Neural crest cell (in vitro differentiated cells): ENCODE results near the gene RRAD. TPM values are rescaled to one million over a fixed set of nuclear protein-coding genes. Genes with fewer than 3 reads are reported as not detected.
"Not testable (repeated sequence)": the region's sequence is repeated elsewhere in the genome, so short reads cannot be mapped to it uniquely, and the experiment has no call there.

Experiments
- DNase-seq: peaks from one replicate; pipeline ENCODE4 v3.0.0; 2021; ENCODE audit warnings: low read depth, mixed read lengths, low spot score
- H3K27ac Mint-ChIP-seq: one replicate; pipeline ENCODE4 v1.8.0; 2021; ENCODE audit warnings: mild to moderate bottlenecking, mixed read lengths; ENCODE audit not compliant: unreplicated experiment
- H3K27me3 Mint-ChIP-seq: 2 replicates; pipeline ENCODE4 v1.8.0; 2021; ENCODE audit warnings: low read depth, mild to moderate bottlenecking, mixed read lengths
- H3K36me3 Mint-ChIP-seq: 2 replicates; pipeline ENCODE4 v1.8.0; 2021; ENCODE audit warnings: low read depth, mild to moderate bottlenecking, mixed read lengths
- H3K4me1 Mint-ChIP-seq: 2 replicates; pipeline ENCODE4 v1.8.0; 2021; ENCODE audit warnings: mixed read lengths
- H3K4me3 Mint-ChIP-seq: one replicate; pipeline ENCODE4 v1.8.0; 2021; ENCODE audit warnings: mild to moderate bottlenecking, mixed read lengths
- H3K9me3 Mint-ChIP-seq: 2 replicates; pipeline ENCODE4 v1.8.0; 2021; ENCODE audit warnings: mixed read lengths
- CTCF ChIP-seq: fragments of 200-600 bp; sonication (generic); conservative IDR thresholded peaks from 2 replicates; pipeline ENCODE4 v1.5.0; 2021; ENCODE audit warnings: antibody characterized with exemption, mild to moderate bottlenecking
- long read RNA-seq: library from polyadenylated mRNA; unstranded; transcript quantifications from one replicate; pipeline ENCODE4 v2.0.0, GENCODE V29; 2020
- total RNA-seq: library from RNA; stranded (reverse); gene quantifications from 2 replicates; pipeline ENCODE4 v1.2.1, GENCODE V29; 2021

The RRAD gene, protein sequence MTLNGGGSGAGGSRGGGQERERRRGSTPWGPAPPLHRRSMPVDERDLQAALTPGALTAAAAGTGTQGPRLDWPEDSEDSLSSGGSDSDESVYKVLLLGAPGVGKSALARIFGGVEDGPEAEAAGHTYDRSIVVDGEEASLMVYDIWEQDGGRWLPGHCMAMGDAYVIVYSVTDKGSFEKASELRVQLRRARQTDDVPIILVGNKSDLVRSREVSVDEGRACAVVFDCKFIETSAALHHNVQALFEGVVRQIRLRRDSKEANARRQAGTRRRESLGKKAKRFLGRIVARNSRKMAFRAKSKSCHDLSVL
- total RNA-seq = 0.20 and 0.54 TPM in 2 replicates
- long read RNA-seq = 0 reads

DNA sequence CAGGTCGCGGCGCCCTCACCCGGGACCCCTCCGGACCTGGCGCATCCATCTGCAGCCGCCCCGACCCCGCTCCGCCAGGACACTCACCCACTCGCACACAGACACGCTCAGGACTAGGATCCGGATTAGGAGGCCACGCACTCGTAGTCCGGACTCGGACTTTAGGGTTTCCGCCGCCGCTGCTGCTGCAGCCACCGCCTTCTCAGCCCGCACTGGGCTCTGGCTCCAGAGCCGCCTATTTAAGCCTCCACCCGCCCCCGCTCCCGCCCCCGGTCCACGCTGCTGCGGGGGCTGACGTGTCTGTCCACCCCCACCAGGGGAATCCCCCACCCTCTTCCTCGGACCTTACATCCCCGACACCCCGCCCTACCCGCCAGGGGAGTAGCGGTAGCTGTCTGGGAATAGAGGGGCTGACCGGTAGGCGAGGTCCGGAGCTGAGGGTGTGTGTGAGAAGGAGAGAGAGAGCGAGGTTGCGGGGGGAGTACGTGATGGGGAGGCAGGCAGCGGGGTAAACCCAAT is at the start of gene RRAD:
RRAD (minus strand) TSS at position 214 of the 519 bp plus-strand sequence. CDS start 356 bp downstream, outside the sequence.
- Mint-ChIP-seq H3K9me3 (no peaks in the 10 kb centered on the region), H3K36me3 (no peaks in the 10 kb centered on the region), H3K4me1 (peaks cover 7% of the 10 kb centered on the region), H3K27ac (no peak within 1 kb of the TSS), H3K27me3 (peaks cover 74% of the 10 kb centered on the region), H3K4me3 (peak within 1 kb of the TSS; percentile 15)
- DNase-seq = no peak
- no peak for TF ChIP-seq CTCF

DNA sequence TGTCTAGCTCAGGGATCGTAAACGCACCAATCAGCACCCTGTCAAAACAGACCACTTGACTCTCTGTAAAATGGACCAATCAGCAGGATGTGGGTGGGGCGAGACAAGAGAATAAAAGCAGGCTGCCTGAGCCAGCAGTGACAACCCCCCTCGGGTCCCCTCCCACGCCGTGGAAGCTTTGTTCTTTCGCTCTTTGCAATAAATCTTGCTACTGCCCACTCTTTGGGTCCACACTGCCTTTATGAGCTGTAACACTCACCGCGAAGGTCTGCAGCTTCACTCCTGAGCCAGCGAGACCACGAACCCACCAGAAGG is 49.6 kb upstream of the RRAD start:
- H3K9me3 Mint-ChIP-seq, H3K36me3 Mint-ChIP-seq, DNase-seq, H3K27ac Mint-ChIP-seq, H3K4me3 Mint-ChIP-seq, H3K27me3 Mint-ChIP-seq: not testable (repeated sequence)
- H3K4me1 Mint-ChIP-seq = peaks cover 12% of the 10 kb centered on the region

DNA sequence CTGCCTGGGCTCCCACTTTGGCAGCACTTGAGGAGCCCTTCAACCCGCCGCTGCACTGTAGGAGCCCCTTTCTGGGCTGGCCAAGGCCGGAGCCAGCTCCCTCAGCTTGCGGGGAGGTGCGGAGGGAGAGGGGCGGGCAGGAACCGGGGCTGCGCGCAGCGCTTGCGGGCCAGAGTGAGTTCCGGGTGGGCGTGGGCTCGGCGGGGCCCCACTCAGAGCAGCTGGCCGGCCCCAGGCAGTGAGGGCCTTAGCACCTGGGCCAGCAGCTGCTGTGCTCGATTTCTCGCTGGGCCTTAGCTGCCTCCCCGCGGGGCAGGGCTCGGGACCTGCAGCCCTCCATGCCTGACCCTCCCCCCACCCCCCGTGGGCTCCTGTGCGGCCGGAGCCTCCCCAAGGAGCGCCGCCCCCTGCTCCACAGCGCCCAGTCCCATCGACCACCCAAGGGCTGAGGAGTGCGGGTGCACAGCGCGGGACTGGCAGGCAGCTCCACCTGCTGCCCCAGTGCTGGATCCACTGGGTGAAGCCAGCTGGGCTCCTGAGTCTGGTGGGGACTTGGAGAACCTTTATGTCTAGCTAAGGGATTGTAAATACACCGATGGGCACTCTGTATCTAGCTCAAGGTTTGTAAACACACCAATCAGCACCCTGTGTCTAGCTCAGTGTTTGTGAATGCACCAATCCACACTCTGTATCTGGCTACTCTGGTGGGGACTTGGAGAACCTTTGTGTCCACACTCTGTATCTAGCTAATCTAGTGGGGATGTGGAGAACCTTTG is 49.0 kb upstream of the RRAD start:
- H3K4me1 Mint-ChIP-seq = peaks cover 12% of the 10 kb centered on the region
- H3K36me3 Mint-ChIP-seq, H3K4me3 Mint-ChIP-seq, H3K9me3 Mint-ChIP-seq, H3K27me3 Mint-ChIP-seq, DNase-seq, H3K27ac Mint-ChIP-seq: not testable (repeated sequence)

GRCh38 chr16:66973716-66974115 is 48.4 kb upstream of the RRAD start:
- Mint-ChIP-seq H3K4me1 (peaks cover 12% of the 10 kb centered on the region), H3K36me3 (no peaks in the 10 kb centered on the region), H3K27ac (no peak overlapping the region), H3K4me3 (no peak overlapping the region), H3K9me3 (no peaks in the 10 kb centered on the region), H3K27me3 (peaks cover 3% of the 10 kb centered on the region)
- TF ChIP-seq CTCF = no peak
- no peak for DNase-seq

- H3K27ac Mint-ChIP-seq = no peak overlapping the region
- H3K9me3 Mint-ChIP-seq = no peaks in the 10 kb centered on the region
- no peak for DNase-seq
- H3K27me3 Mint-ChIP-seq = peaks cover 3% of the 10 kb centered on the region
- TF ChIP-seq CTCF = no peak
- H3K4me1 Mint-ChIP-seq = peaks cover 12% of the 10 kb centered on the region
- H3K4me3 Mint-ChIP-seq = no peak overlapping the region
- no peaks in the 10 kb centered on the region for H3K36me3 Mint-ChIP-seq
These were observed 47.6 kb upstream of the RRAD start for GRCh38 chr16:66972983-66973382.

GRCh38 chr16:66970775-66971720 is 45.7 kb upstream of the RRAD start:
- TF ChIP-seq CTCF = no peak
- Mint-ChIP-seq H3K27me3 (peaks cover 7% of the 10 kb centered on the region), H3K36me3 (no peaks in the 10 kb centered on the region), H3K4me1 (peaks cover 4% of the 10 kb centered on the region), H3K4me3 (no peak overlapping the region), H3K27ac (no peak overlapping the region), H3K9me3 (no peaks in the 10 kb centered on the region)
- no peak for DNase-seq
